ENCODE results near the gene FANCC.

- no peak for TF ChIP-seq CTCF (conservative IDR thresholded peaks at IDR 0.05 in 1 of 2, IDR thresholded peaks at IDR 0.05 in 1 of 2; ENCODE audit: low read depth in 1 of 2, low read length in 2 of 2)
- TF ChIP-seq EZH2 (IDR thresholded peaks at IDR 0.05; ENCODE audit: low read length, missing control alignments), result no peak
These were observed 25.3 kb downstream of the FANCC start for GRCh38 chr9:95292226-95292625.
